HG03025 (cell line): Measurements from ENCODE around the gene C19orf38.
A peak's percentile ranks its signal among the peaks of the same experiment; 100 is the strongest.
"Not testable (repeated sequence)": the region's sequence is repeated elsewhere in the genome, so short reads cannot be mapped to it uniquely, and the experiment has no call there.

ENCODE experiments used
- ATAC-seq: cut with Tn5 transposase; IDR thresholded peaks from one replicate; pipeline ENCODE4 v1.9.1; 2021; ENCODE audit warnings: mild to moderate bottlenecking, moderate library complexity; ENCODE audit not compliant: unreplicated experiment, low FRiP score

Gene C19orf38

DNA sequence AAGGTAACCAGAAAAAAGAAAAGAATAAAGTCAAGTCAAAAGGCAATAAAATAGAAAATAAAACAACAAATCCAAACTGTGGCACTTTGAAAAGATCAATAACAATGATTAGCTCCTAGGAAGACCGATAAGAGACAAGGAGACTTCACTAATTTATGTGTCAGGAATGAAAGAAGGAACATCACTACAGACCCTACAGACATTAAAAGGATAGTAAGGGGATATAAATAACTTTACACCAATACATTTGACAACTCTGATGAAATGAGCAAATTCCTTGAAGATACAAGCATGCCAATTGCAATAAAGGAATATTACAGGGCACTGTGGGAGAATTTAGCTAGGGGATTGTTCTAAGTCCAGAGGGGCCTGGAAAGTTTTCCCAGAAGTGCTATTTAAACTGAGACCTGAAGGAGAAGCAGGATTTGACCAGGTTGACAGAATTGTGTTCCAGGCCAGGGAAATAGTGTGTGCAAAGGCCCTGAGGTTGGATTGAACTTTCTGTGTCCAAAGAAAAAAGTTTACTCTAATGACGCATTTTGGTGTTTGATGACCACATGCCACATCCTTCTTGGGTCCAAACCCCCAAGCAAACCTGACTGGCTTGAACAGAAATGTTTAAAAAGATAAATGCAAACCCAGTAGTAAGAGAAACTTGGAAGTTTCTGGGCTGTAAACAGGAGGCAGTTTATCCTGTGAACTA lies 1.6 kb upstream of the C19orf38 start:
- ATAC-seq: no peak

DNA sequence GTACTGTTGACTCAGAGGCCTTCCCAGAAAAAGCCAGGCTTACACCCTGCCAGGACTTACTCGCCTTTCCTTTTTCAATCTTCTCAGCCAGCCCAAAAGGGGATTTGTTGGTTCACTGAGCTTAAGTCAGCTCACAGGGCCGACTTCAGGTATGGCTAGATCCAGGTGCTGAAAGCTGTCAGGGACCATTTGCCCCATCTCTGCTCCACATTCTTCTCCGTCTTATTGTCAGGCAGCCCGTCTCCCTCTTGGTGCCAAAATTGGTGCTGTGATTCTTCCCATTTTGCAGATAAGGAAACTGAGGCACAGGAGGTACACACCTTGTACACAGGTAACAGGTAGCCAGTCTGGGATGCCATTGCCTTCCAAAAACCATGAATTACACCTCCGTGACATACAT lies 2.4 kb downstream of the C19orf38 start:
- ATAC-seq: no peak

DNA sequence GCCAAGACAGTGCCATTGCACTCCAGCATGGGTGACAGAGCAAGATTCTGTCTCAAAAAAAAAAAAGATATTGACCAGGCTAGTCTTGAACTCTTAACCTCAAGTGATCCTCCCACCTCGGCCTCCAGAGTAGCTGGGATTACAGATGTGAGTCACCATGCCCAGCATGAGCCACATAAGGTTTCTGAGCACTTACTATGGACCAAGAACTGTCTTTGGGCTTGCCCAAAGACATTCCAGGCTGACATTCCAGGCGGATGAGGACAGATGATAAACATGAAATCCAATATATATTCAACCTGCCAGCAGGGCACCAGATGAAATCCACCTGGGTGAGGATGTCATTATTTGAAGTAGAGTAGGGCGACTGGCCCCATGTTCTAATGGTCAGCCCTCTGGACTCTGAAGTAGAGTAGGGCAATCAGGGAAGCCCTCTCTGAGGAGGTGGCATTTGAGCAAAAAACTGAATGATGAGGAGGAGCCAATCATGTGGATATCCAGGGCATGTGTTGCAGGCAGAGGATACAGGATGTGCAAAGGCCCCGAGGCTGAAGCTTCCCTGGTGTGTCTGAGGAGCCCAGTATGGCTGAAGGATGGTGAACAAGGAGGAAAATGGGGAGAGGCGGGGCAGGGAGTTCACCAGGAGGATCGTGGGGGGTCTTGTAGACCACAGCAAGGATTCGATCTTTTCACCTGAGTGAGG lies 4.0 kb downstream of the C19orf38 start:
- no peak for ATAC-seq

GRCh38 chr19:10852941-10853340 lies 4.7 kb downstream of the C19orf38 start:
- no peak for ATAC-seq

- ATAC-seq: no peak
These were observed 6.3 kb downstream of the C19orf38 start for GRCh38 chr19:10854350-10855089.

DNA sequence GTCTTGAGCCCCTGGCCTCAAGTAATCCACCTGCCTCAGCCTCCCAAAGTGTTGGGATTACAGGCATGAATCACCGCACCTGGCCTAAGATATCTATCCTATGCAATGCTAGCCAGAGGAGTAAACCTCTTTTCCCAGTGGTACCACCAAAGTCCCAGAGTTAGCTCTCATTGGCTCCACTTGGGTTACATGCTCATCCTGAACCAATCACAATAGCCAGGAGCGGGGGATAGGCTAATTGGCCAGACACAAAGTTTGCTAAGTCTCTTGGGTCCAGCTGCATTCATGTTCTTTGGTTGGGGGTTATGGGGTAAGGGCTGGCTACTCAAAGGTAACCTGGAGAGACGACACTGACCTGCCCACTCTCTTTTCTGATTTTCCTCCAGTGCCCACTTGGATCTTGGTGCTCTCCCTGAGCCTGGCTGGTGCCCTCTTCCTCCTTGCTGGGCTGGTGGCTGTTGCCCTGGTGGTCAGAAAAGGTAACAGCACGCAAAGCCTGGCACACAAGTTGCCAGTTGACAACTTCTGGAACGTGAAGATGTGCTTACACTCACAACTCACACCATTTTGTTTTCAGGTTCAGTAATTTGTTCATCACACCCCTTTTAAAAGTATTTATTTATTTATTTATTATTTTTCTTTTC lies 7.8 kb downstream of the C19orf38 start:
- no peak for ATAC-seq

DNA sequence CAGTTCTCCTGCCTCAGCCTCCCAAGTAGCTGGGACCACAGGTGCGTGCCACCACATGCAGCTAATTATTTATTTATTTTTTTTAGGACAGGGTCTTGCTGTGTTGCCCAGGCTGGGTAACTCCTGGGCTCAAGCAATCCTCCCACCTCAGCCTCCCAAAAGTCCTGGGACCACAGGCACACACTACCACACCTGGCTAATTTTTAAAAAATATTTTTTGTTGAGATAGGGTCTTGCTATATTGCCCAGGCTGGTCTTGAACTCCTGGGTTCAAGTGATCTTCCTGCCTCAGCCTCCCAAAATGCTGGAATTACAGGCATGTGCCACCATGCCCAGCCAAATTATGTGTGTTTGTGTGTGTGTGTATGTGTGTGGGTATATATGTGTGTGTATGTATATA lies 8.7 kb downstream of the C19orf38 start:
- not testable (repeated sequence) for ATAC-seq

DNA sequence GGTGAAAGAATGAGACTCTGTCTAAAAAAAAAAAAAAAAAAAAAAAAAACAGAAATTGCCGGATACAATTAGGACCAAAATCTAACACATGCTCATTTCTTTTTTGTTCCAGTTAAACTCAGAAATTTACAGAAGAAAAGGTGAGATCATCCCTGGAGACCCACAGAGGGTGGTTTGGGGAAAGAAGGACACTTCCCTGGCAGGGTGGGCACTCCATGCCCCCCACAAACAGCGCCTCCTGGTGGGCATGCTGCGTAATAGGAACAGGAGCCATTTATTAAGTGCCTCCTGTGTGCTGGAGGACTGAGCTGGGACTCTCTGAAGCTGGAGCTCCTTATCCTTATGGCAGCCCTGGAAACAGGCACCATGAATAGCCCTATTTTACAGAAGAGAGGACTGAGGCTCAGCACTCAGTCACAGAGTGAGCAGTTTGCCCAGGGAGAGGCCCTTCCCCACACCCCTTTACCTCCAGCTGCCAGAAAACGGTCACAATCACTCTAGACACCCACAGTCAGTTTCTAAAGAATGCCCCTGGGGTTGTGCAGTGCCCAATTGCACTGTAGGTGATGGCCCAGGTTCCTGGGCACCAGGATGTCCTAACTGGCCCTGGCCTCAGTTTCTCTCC lies 10.1 kb downstream of the C19orf38 start:
- no peak for ATAC-seq

- ATAC-seq: no peak
These were observed 13.0 kb downstream of the C19orf38 start for GRCh38 chr19:10861103-10861651.

GRCh38 chr19:10862561-10863106 lies 14.4 kb downstream of the C19orf38 start:
- no peak for ATAC-seq

DNA sequence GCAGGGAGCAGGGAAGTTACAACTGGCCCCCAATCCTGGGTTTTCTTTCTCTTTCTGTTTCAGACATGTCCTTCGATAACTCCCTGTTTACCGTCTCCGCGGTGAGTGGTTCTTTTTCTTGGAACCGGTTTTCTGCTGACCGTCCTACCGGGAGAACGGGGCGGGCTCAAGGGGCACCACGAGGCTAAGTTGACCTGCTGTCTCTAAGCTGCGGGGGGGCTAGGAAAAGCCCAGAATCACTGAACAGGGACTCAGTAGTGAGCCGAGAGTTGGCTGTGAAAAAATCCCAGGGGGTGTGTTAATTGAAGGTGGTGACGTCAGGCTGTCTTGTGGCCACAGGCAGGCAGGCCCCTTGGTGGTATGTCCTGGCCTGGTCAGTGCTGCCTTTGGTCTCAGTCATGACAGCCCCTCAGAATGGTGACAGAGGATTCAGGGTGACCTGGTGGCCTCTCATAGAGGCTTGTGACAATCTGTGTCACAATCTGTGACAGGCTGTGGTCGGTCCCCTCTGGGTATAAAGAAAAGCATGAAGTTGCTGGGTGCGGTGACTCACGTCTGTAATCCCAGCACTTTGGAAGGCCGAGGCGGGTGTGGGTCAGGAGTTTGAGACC lies 15.0 kb downstream of the C19orf38 start:
- ATAC-seq: no peak

GRCh38 chr19:10864538-10864899 lies 16.3 kb downstream of the C19orf38 start:
- ATAC-seq: no peak

- ATAC-seq: no peak
These were observed 18.3 kb downstream of the C19orf38 start for GRCh38 chr19:10866495-10866894.

GRCh38 chr19:10868872-10869547 lies 20.8 kb downstream of the C19orf38 start:
- ATAC-seq: no peak

DNA sequence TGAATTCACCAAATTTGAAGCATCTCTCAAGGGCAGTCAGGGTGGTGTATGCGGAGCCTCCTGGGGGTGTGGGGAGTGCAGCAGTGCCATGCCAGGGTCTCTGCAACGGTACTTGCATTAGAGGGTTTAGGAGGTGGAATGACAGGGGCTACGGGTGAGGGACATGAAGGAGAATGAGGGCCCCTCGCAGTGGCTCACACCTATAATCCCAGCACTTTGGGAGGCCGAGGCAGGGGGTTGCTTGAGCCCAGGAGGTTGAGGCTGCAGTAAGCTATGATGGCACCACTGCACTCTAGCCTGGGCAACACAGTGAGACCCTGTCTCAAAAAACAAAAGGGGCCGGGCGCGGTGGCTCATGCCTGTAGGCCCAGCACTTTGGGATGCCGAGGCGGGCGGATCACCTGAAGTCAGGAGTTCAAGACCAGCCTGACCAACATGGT lies 21.7 kb downstream of the C19orf38 start:
- ATAC-seq: not testable (repeated sequence)

GRCh38 chr19:10870501-10870954 lies 22.3 kb downstream of the C19orf38 start:
- ATAC-seq: no peak

DNA sequence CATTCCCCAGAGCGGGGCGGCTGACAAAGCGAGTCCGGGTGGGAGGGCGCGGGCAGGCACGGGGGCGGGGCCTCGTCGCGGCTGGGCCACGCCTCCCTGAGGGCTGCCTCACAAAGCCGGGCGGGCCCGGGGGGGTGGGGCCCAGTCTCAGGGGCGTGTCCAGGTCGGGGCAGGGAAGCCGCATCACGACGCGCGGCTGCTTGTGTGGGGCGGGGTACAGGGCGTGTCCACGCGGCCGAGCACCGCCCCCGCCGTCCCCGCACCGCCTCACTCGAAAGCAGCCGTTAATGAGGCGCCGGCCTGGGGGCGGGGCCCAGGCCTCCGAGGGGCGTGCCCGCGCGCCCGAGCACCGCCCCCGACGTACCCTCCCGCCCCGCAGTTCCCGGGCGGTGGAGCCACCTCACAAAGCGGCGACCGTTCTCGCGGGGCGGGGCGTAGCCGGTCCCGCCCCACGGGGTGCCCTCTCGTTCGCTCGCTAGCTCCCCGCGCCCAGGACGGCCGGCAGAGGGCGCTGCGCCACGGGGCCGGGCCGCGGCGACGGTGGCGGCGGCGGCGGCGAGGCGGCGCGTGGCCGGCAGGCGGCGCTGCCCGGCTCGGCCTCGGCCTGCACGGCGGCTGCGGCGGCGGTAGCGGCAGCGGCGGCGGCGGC lies 22.9 kb downstream of the C19orf38 start, which contains the start of gene CARM1:
Gene CARM1, plus strand, starts transcription at position 599 of the 649 bp plus-strand sequence. CDS start 150 bp downstream, outside the sequence.
- ATAC-seq: peak; percentile 67
